AG09309 (cell line): ENCODE data around the gene DPYD.

Experiments
- DNase-seq: peaks from one replicate; pipeline ENCODE4 v3.0.0-alpha.2; 2010; ENCODE audit warnings: low read depth
- H3K4me3 ChIP-seq: 2 replicates; pipeline ENCODE4 v1.5.1; 2011; ENCODE audit warnings: mild to moderate bottlenecking, low read depth, low read length, moderate library complexity; ENCODE audit not compliant: control insufficient read depth
- CTCF ChIP-seq: IDR thresholded peaks from 2 replicates; pipeline ENCODE4 v1.5.1; 2011; ENCODE audit warnings: mild to moderate bottlenecking, low read depth, low read length, inconsistent platforms; ENCODE audit not compliant: insufficient read depth, control insufficient read depth; ENCODE audit errors: missing control alignments

The DPYD gene

GRCh38 chr1:97632075-97632474 is 288.8 kb downstream of the DPYD start:
- H3K4me3 ChIP-seq: no peak overlapping the region
- DNase-seq: no peak
- TF ChIP-seq CTCF: no peak

GRCh38 chr1:97630948-97631347 is 289.9 kb downstream of the DPYD start:
- TF ChIP-seq CTCF: no peak
- DNase-seq: no peak
- H3K4me3 ChIP-seq: no peak overlapping the region

GRCh38 chr1:97630281-97630680 is 290.6 kb downstream of the DPYD start:
- TF ChIP-seq CTCF: no peak
- H3K4me3 ChIP-seq: no peak overlapping the region
- DNase-seq: no peak

- H3K4me3 ChIP-seq: no peak overlapping the region
- no peak for TF ChIP-seq CTCF
- DNase-seq: no peak
Measured at GRCh38 chr1:97623220-97623619, 297.6 kb downstream of the DPYD start.

GRCh38 chr1:97621955-97622354 is 298.9 kb downstream of the DPYD start:
- no peak overlapping the region for H3K4me3 ChIP-seq
- no peak for TF ChIP-seq CTCF
- no peak for DNase-seq

GRCh38 chr1:97619706-97620105 is 301.1 kb downstream of the DPYD start:
- no peak overlapping the region for H3K4me3 ChIP-seq
- no peak for TF ChIP-seq CTCF
- DNase-seq: no peak

GRCh38 chr1:97610748-97611147 is 310.1 kb downstream of the DPYD start:
- no peak for DNase-seq
- no peak for TF ChIP-seq CTCF
- H3K4me3 ChIP-seq: no peak overlapping the region
